ENCODE measurements around the gene CLSTN2.

The CLSTN2 gene

DNA sequence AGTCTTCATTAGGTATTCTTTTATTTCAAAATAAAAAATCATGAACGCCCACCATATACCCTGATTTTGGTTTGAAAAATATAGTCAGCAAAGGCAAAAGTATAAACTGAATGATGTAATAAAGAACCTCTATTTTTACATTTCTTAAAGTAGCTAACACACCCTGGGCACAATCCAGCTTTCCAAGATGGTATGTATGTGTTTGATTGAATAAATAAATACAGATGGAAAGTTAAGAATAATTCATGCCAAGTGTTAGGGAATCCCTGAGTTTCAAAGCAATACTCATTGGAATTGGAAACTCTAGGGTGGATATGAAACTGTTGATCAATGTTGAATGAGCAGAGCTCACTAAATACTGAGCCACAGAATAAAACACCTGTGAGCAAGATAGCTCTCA lies 679.0 kb downstream of the CLSTN2 start:
- Histone ChIP-seq H2AFZ (ENCODE audit: low read depth) (no peak overlapping the region), H4K20me1 (ENCODE audit: insufficient read depth) (no peaks in the 10 kb centered on the region), H3K4me3 (IDR thresholded peaks at IDR 0.05; ENCODE audit: insufficient read depth, low read depth, low read length) (no peak overlapping the region), H3K4me1 (ENCODE audit: low read depth, poor library complexity, severe bottlenecking) (peaks cover 13% of the 10 kb centered on the region), H3K36me3 (ENCODE audit: insufficient read depth) (no peaks in the 10 kb centered on the region), H3K9ac (no peak overlapping the region), H3K27me3 (ENCODE audit: insufficient read depth, low read depth) (no peaks in the 10 kb centered on the region), H3K79me2 (ENCODE audit: insufficient read depth, low read depth) (no peaks in the 10 kb centered on the region), H3K27ac (no peak overlapping the region), H3K4me2 (no peak overlapping the region)
- TF ChIP-seq CTCF (conservative IDR thresholded peaks at IDR 0.05; ENCODE audit: low read depth, low read length), result no peak

- no peaks in the 10 kb centered on the region for H3K36me3 ChIP-seq (ENCODE audit: insufficient read depth)
- H4K20me1 ChIP-seq (ENCODE audit: insufficient read depth), result no peaks in the 10 kb centered on the region
- no peak overlapping the region for H3K27ac ChIP-seq
- H3K4me3 ChIP-seq (IDR thresholded peaks at IDR 0.05; ENCODE audit: insufficient read depth, low read depth, low read length), result no peak overlapping the region
- H3K9ac ChIP-seq, result no peak overlapping the region
- peak overlapping the region; percentile 13; the same call in 1 of the 2 replicates for H3K4me2 ChIP-seq
- no peak overlapping the region for H2AFZ ChIP-seq (ENCODE audit: low read depth)
- peaks cover 13% of the 10 kb centered on the region for H3K4me1 ChIP-seq (ENCODE audit: low read depth, poor library complexity, severe bottlenecking)
- no peaks in the 10 kb centered on the region for H3K79me2 ChIP-seq (ENCODE audit: insufficient read depth, low read depth)
- TF ChIP-seq CTCF (conservative IDR thresholded peaks at IDR 0.05; ENCODE audit: low read depth, low read length), result no peak
- no peaks in the 10 kb centered on the region for H3K27me3 ChIP-seq (ENCODE audit: insufficient read depth, low read depth)
Measured at GRCh38 chr3:140617135-140617534, 682.1 kb downstream of the CLSTN2 start.

DNA sequence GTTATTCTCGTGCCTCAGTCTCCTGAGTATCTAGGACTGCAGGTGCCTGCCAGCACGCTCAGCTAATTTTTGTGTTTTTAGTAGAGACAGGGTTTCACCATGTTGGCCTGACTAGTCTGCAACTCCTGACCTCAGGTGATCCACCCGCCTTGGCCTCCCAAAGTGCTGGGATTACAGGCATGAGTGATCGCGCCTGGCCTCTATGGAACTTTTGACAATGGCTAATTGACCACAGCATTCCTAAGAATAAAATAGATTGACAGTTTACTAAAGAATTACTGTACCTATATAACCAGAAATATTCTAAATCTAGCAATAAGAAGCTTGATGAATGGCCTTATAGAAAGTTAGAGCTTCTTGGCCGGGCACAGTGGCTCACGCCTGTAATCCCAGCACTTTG lies 691.9 kb downstream of the CLSTN2 start:
- Histone ChIP-seq H3K27me3 (ENCODE audit: insufficient read depth, low read depth) (no peaks in the 10 kb centered on the region), H3K4me1 (ENCODE audit: low read depth, poor library complexity, severe bottlenecking) (no peaks in the 10 kb centered on the region), H4K20me1 (ENCODE audit: insufficient read depth) (no peaks in the 10 kb centered on the region), H3K9ac (no peak overlapping the region), H3K4me2 (no peak overlapping the region), H3K79me2 (ENCODE audit: insufficient read depth, low read depth) (no peaks in the 10 kb centered on the region), H3K27ac (no peak overlapping the region), H2AFZ (ENCODE audit: low read depth) (no peak overlapping the region), H3K36me3 (ENCODE audit: insufficient read depth) (no peaks in the 10 kb centered on the region), H3K4me3 (IDR thresholded peaks at IDR 0.05; ENCODE audit: insufficient read depth, low read depth, low read length) (no peak overlapping the region)
- no peak for TF ChIP-seq CTCF (conservative IDR thresholded peaks at IDR 0.05; ENCODE audit: low read depth, low read length)
